H54 (cell line): ENCODE data around the gene RFT1.

Source experiments
- DNase-seq: peaks from one replicate; pipeline ENCODE4 v3.0.0; 2011; ENCODE audit warnings: low spot score, mixed read lengths; ENCODE audit not compliant: insufficient read length
- FAIRE-seq: peaks from 3 replicates; lab custom pipeline; 2011; peaks lifted over from hg19 to GRCh38; lab: Jason Lieb, UNC
- POLR2A ChIP-seq: IDR thresholded peaks from 2 replicates; pipeline ENCODE4 v1.6.1; 2011; ENCODE audit warnings: low read depth, mild to moderate bottlenecking, low read length

Gene RFT1

DNA sequence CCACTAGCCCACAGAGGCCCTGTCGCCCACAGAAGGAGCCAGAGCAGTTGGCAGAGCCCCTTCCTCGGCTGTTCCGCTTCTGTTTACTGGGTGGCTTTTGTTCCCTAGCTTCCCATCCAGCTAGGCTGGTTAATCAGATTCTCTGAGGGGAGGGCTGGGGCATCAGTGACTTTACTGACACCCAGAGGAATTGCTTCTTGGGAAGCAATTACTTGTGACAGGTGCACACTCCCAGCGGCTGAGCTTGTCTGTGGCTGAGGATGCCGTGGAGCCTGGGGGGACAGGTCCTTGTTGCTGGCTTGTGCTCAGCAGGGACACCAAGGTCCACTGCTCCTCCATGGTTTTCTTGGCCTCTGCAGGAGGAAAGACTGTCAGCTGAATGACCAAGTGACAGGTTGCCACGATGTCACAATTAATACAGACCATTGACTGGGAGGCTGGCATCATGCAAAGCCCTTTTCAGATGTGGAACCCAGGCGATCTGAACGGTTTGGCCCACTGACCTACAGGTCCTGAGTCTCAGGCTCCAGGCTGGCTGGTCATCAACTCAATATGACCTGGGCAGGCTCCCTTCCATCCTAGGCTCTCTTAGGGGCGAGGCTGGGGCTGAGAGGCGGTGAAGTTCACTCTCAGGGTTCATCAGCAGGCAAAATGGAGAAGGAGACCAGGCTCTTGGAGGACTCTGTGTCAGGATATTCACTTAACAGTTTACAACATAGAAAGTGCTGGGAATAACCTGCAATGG is 52.6 kb downstream of the RFT1 start:
- no peak for TF ChIP-seq POLR2A
- FAIRE-seq (no peak), DNase-seq (no peak)

DNA sequence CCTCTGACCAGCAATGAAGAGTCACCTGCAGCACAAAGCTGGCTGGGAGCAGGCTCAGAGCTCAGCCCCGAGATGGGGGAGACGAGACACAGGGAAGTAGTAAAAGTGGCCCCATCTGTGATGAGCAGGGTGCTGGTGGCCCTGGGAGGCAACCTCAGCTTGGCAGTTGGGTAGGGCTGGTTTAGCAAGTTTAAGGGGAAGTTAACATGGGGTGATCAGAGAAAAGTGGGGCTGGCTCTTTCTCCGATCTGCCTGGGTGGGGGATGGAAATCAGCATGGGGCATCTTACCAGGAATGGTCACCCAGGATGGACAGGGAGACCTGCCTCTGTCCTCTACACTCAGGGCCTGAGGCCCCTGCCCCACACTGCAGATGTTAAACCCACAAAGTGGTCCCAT is 54.5 kb downstream of the RFT1 start:
- TF ChIP-seq POLR2A: no peak

DNA sequence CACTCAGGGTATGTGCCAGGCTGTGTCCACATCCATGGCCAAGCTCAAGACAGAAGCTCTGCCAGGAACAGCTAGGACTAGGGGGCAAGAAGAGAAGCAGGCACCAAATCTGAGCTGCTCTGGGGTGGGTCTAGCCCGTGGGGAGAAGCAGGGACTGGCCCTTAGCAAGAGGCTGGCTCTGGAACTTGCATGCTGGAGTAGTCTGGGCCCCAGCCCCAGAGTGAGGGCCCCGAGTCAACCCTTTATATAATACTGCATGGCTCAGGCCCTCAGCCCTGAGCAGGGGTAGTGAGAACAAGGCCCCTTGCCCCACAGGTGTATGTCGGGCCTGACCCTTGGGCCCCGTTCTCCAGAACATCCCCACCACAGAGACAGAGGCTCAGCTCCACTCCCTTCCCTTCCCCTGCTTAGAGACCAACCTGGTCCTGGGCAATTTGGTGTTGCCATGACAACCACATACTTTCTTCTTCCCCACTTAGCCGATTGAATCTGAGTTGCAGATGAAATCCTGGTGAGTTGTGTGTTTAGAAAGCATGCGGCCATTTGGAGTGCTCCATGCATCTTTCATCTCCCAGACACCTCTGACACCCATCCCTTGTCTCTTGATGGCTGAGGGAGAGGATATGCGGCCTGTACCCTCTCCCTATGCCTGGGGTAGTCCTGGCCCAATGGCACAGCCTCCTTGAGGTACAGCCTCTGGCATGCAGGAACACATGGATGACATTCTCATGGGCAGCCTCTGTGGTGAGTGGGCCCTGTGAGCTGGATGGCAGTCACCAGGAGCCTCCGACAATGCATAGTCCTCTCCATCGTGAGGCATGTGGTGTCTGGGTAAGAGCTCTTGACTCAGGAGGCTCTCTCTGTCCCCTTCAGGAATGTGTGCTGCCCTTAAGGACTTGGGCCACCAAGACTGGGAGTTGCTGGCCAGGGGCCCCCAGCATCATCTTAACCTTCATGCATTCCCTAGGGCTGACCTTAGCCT is 55.2 kb downstream of the RFT1 start:
- FAIRE-seq (no peak), DNase-seq (no peak)
- no peak for TF ChIP-seq POLR2A

More for the DNA sequence above, 54.5 kb downstream of the RFT1 start:
- DNase-seq: no peak
- no peak for FAIRE-seq

DNA sequence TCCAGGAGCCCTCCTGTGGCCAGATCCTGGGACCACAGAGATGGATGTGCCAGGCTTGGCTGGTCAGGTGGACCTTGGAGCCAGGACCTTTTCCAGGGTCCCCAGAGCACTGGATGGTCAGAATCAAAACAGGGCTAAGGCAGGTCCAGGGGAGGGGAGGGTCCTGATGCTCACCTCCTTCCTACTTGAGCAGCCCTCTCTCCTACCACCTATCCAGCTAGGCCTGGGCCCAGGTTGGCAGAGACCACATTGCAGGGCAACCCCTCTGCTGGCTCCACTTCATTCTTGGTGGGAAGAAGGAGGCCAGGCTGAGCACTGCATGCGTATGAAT is 55.9 kb downstream of the RFT1 start:
- no peak for FAIRE-seq
- TF ChIP-seq POLR2A: no peak
- no peak for DNase-seq

DNA sequence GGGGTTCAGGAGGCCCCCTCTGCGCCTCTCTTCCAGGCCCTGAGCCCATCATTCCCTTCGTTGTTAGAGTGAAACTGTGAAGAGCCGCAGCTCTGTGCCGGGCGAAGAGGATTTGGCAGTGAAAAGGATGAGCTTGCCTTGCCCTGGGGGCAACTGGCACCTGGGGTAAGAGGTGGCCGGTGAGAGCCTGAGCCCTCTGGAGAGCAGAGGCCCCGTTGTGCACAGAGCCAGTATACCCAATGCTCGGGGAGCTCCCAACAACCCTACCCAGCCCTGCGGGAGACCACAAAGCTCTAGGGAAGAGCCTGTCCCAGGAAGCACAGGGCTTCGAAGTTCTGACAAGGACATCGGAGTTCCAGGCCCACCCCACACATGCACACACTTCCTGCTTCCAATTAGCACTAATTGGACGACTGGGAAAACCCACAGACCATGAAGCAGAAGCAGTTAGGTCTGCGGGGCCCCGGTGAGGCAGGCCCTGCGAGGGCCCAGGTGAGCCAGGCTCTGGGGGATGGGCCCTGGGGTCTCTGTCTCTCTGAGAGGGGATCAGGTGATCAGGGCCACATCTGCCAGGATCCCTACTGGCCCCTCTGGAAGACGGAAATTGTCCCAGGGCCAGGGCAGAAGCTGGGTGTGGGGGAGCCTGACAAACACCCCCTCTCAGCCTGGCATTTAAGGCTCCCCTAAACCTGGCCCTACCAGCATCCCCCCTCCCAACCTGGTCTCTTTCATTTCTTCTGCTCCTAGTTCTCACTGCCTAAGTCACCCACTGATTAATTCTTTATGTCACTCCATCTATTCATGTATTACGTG is 56.5 kb downstream of the RFT1 start:
- TF ChIP-seq POLR2A: no peak
- no peak for FAIRE-seq

DNA sequence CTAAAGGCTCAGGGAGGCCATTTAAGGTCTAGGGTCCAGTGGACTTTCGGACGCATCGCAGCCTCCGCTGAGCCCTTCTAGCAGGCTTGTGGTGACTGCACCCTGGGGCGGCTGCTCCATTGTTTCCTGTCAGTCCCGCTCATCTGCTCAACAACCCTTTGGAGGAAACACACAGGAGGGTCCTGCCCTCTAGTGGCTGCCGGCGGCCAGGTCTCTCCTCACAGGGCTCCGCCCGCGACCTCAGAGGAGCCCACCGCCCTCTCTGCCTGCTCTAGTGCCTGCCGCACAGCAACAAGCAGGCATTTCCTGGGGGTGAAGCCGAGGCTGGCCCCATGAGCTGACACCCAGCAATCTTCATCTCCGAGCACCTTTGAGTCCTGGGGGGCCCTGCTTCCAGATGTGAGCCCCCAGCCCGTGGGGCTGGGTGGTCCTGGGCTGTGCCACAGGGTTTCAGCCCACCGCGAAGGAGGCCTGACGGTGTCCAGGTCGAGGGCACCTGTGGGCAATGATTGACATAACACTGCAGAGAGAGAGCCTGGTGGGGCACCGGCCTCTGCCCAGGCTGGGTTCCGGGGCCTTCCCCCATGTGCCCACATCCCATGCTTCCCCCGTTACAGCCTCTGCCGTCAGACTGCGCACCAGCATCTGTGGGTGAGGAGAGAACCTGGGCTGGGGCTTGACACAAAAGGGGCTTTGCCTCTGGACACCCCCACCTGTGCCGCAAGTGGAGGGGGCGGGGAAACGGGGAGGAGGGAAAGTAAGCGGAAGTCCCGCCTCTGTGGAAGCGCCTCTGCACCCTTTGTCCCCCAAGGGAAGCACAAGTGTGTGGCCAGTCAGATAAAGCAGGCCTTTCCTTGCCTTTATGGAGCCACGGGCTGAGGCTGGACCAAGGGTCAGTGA is 57.3 kb downstream of the RFT1 start:
- 0 out of 2 replicates have a peak, but pooled peaks have one; percentile 15 for TF ChIP-seq POLR2A
- DNase-seq (peak; percentile 88), FAIRE-seq (no peak)

More for the DNA sequence above, 56.5 kb downstream of the RFT1 start:
- DNase-seq: no peak

DNA sequence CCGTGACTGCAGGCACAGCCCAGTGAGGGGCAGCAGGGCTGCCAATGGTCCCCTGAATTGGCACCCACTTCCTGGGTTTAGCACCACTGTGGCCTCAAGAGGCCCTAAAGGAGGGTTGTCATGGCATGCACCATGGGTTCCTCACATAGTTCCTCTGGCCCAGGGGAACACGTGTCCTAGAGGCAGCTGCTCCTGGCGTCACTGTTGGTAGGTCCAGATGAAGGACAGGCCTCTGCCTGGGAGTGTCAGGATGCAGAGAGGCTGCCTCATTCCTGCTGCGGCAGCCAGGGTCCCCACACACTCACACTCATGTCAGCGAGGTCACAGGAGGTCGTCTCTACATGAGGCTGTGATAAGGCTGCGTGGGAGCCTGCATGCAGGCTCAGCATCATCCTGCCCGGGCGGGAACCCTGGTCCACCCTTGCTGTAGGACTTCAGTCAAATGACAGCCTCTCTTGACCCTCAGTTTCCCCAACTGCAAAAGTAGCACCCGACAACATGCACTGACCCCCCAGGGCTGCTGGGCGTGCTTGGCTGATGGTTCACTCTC is 58.3 kb downstream of the RFT1 start:
- FAIRE-seq (no peak), DNase-seq (no peak)
- TF ChIP-seq POLR2A: no peak

DNA sequence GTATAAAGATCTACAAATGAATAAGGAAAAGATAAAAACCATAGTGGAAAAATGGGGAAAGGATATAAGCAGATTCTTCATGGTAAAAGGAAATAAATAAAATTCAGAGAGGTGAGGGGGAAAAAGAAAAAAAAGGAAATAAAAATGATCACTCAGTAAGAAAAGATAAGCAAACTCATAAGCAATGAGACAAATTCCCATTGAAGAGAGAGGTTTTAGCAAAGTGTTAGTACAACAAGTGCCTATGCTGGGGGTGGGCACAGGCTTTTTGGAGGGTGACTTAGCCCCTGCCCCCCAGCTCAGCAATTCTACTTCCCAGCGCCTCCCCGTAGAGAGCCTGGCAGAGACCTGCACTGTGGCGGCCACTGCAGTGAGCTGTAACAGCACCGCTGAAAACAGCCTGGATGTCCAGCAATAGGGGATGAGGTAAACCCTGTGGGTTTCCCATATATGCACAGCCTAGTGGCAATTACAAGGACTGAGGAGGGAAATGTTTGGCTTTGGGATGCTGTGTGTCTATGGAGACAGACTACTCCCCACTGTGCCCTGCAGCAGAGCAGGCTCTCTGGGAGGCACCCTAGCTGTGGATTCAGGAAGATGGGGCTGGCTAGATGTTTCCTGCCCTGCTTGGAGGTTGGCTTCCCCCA is 60.7 kb downstream of the RFT1 start:
- no peak for FAIRE-seq
- no peak for DNase-seq
- TF ChIP-seq POLR2A: no peak

DNA sequence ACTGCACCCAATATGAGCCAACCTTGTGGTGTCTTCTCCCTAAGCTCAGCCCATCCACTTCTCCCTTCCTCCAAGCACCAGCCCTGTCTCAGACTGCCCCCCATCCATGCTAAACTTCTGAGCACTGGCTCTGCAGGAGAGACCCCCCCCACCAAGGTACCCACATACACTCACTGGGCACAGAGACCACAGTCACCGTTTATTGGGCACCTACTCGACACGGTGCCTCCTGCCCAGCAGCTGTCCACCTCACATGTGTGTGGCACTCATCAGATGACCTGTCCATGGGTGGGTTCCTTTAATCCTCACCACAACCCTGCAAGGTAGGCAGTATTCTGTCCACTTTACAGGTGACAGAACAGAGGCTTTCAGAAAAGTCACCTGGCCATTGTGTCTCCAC is 62.1 kb downstream of the RFT1 start:
- FAIRE-seq: no peak
- no peak for TF ChIP-seq POLR2A
- DNase-seq: no peak

DNA sequence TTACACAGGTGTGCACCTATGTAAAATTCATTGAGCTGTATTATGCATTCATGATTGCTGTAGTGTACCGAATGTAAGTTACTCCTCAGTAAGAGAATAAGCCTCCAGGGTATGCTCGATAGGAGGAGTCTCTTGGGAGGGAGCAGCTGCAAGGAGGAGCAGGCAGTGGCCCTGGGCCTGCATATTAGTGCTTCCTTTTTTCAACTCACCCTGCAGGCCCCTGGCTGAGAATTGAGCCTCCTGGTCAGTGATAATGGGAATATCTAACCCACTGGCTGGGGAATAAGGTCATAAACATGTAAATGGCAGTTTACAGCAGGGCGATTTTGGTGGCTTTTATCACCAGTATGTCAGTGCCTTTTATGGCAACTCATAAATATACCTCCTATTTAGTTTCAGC is 62.7 kb downstream of the RFT1 start:
- FAIRE-seq (no peak), DNase-seq (no peak)
- TF ChIP-seq POLR2A: no peak

DNA sequence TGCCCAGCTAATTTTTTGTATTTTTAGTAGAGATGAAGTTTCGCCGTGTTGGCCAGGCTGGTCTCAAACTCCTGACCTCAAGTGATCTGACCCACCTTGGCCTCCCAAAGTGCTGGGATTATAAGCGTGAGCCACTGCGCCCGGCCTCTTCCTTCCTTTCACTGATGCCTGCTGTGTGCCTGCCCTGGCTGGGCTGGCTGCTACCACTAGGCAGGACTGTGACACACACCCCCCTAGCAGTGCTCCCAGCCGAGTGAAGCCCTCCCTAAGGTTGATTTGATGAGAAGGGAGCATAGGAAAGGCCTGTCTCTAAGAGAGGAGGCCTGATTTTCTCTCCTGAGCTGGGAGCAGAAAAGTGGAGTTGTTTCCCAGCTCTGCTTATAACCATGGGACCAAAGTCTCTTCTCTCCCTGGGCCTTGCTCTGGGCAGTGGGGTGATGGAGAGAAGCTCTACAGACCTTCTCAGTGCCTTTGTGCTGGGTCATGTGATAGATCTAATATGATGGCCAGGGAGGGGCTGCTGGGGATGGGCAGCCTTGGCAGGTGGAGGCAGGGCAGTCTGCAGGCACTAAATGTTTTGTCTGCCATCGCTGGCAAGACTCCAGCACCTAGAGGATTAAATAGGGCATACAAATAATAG is 64.3 kb downstream of the RFT1 start:
- DNase-seq (no peak), FAIRE-seq (no peak)
- no peak for TF ChIP-seq POLR2A

DNA sequence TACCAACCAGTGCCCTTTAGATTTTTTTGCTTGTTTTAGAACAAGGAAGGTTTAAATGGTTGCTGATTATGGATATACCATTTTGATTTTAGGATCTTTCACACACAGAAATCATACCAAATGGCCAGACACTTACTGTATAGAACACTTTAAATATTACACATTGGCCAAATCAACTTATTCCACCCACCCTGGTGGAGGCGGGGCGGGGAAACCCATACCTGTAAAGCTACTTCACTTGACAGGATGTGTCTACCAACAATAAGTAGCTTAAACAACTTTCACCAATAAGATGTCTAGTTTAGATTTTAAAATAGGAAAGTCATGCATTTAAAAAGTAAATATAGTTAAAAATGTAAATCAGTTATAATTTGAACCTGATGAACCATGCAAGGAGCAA is 67.3 kb downstream of the RFT1 start:
- no peak for DNase-seq
- FAIRE-seq: no peak
- no peak for TF ChIP-seq POLR2A
